HEK293 (cell line): Measurements from ENCODE around the gene ARHGAP26.

Experiments used
- MYNN ChIP-seq: fragments of 450-650 bp; formaldehyde crosslinking; IDR thresholded peaks from 2 replicates; pipeline ENCODE4 v1.5.1; 2016; ENCODE audit warnings: missing biosample characterization, missing genetic modification characterization, borderline replicate concordance
- ZNF518A ChIP-seq: fragments of 450-650 bp; formaldehyde crosslinking; conservative IDR thresholded peaks from 2 replicates; pipeline ENCODE4 v1.5.1; 2016; ENCODE audit warnings: low read depth, missing biosample characterization, missing genetic modification characterization

- TF ChIP-seq MYNN (tag by site-specific recombination) (no peak), ZNF518A (tag by site-specific recombination) (no peak)
Observed at GRCh38 chr5:142954455-142954854, 184.3 kb downstream of the ARHGAP26 start.
